Brain pericyte (primary cell): ENCODE data around the gene BIN1.
"Not testable (repeated sequence)": the region's sequence is repeated elsewhere in the genome, so short reads cannot be mapped to it uniquely, and the experiment has no call there.

ENCODE experiments used
- DNase-seq: peaks from one replicate; pipeline ENCODE4 v3.0.0-alpha.2; 2012; ENCODE audit warnings: low read depth, low spot score

BIN1 gene

GRCh38 chr2:127048618-127048935 is 58.4 kb downstream of the BIN1 start:
- no peak for DNase-seq

- no peak for DNase-seq
Observed at GRCh38 chr2:127047716-127048617, 59.0 kb downstream of the BIN1 start.

- no peak for DNase-seq
Observed at GRCh38 chr2:127047054-127047453, 59.9 kb downstream of the BIN1 start.

- no peak for DNase-seq
Observed at GRCh38 chr2:127046579-127046978, 60.4 kb downstream of the BIN1 start.

- no peak for DNase-seq
Observed at GRCh38 chr2:127045792-127046501, 61.0 kb downstream of the BIN1 start.

GRCh38 chr2:127044977-127045661 is 61.8 kb downstream of the BIN1 start:
- DNase-seq: no peak

GRCh38 chr2:127044165-127044718 is 62.7 kb downstream of the BIN1 start:
- no peak for DNase-seq

GRCh38 chr2:127043367-127044164 is 63.4 kb downstream of the BIN1 start:
- no peak for DNase-seq

- DNase-seq: no peak
Observed at GRCh38 chr2:127041259-127041970, 65.5 kb downstream of the BIN1 start.

GRCh38 chr2:127040169-127040568 is 66.8 kb downstream of the BIN1 start:
- no peak for DNase-seq

- DNase-seq: no peak
Observed at GRCh38 chr2:127039387-127040031, 67.4 kb downstream of the BIN1 start.

GRCh38 chr2:127037476-127037875 is 69.5 kb downstream of the BIN1 start:
- DNase-seq: no peak

GRCh38 chr2:127034883-127035611 is 71.9 kb downstream of the BIN1 start:
- no peak for DNase-seq

GRCh38 chr2:127034051-127034450 is 72.9 kb downstream of the BIN1 start:
- no peak for DNase-seq

- no peak for DNase-seq
Observed at GRCh38 chr2:127032621-127033020, 74.3 kb downstream of the BIN1 start.

- DNase-seq: no peak
Observed at GRCh38 chr2:127029350-127030051, 77.5 kb downstream of the BIN1 start.

- DNase-seq: not testable (repeated sequence)
Observed at GRCh38 chr2:127028745-127029144, 78.2 kb downstream of the BIN1 start.

- DNase-seq: no peak
Observed at GRCh38 chr2:127027715-127028114, 79.2 kb downstream of the BIN1 start.
